ENCODE results near the gene HGF. TPM values are rescaled to one million over a fixed set of nuclear protein-coding genes. Genes with fewer than 3 reads are reported as not detected.

HGF gene
- total and polyA plus RNA-seq, 4 donors: 3.1 to 25.5 (median 12.3) TPM

DNA sequence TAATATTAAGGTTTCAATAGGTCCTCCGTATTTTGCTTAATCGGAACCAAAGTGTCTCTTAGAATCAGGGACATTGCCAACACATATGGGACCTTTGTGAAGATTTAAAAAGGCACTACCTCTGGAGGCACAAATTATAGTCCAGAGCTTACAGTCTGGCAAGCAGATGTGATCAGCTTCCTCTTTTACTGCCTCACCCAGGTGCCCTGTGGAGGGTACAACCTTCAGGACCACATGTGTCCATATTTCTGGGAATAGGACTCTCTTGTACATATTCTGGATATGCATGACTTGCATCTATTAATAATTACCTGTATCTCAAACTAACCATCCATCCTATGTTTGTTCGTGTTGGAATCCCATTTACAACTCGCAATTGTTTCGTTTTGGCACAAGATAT is 60.0 kb downstream of the HGF start:
- WGBS, 2 donors: 93 to 97% methylated on average over 5 of the region's 5 CpGs
- ATAC-seq (ENCODE audit: insufficient read depth, low FRiP score): no peak
- no peak for DNase-seq

GRCh38 chr7:81707966-81708365 is 61.9 kb downstream of the HGF start:
- H3K9ac ChIP-seq (ENCODE audit: insufficient read depth in 1 of 2, low read length in 2 of 2): no peak overlapping the region
- H3K27me3 ChIP-seq (ENCODE audit: control insufficient read depth in 3 of 3, insufficient read depth in 3 of 3, low read length in 2 of 3): no peaks in the 10 kb centered on the region
- H3K27ac ChIP-seq (ENCODE audit: low read depth in 1 of 2, low read length in 1 of 2): no peak overlapping the region
- DNase-seq: peak in 2 of 3 donors; percentile 51 to 63
- no peak overlapping the region for H3K4me3 ChIP-seq
- ATAC-seq (ENCODE audit: insufficient read depth, low FRiP score): no peak
- peaks cover 0 to 12% (median 4%) of the 10 kb centered on the region in 4 donors for H3K36me3 ChIP-seq (ENCODE audit: control insufficient read depth in 4 of 4, insufficient read depth in 4 of 4, low read length in 4 of 4)
- H3K9me3 ChIP-seq (ENCODE audit: control insufficient read depth in 4 of 4, insufficient read depth in 3 of 4, low read length in 3 of 4): no peaks in the 10 kb centered on the region
- peaks cover 0 to 44% (median 0%) of the 10 kb centered on the region in 5 donors for H3K4me1 ChIP-seq (ENCODE audit: control insufficient read depth in 5 of 5, insufficient read depth in 5 of 5, low read length in 5 of 5)
- no peak for TF ChIP-seq CTCF (IDR thresholded peaks at IDR 0.05; ENCODE audit: control extremely low read depth, extremely low read depth)

More for the DNA sequence above, 60.0 kb downstream of the HGF start:
- Histone ChIP-seq H3K4me3 (no peak overlapping the region), H3K27ac (ENCODE audit: low read depth in 1 of 2, low read length in 1 of 2) (no peak overlapping the region), H3K4me1 (ENCODE audit: control insufficient read depth in 5 of 5, insufficient read depth in 5 of 5, low read length in 5 of 5) (peaks cover 0 to 37% (median 0%) of the 10 kb centered on the region in 5 donors), H3K9ac (ENCODE audit: insufficient read depth in 1 of 2, low read length in 2 of 2) (no peak overlapping the region), H3K36me3 (ENCODE audit: control insufficient read depth in 4 of 4, insufficient read depth in 4 of 4, low read length in 4 of 4) (peaks cover 0 to 12% (median 4%) of the 10 kb centered on the region in 4 donors), H3K27me3 (ENCODE audit: control insufficient read depth in 3 of 3, insufficient read depth in 3 of 3, low read length in 2 of 3) (no peaks in the 10 kb centered on the region), H3K9me3 (ENCODE audit: control insufficient read depth in 4 of 4, insufficient read depth in 3 of 4, low read length in 3 of 4) (no peaks in the 10 kb centered on the region)
- TF ChIP-seq CTCF (IDR thresholded peaks at IDR 0.05; ENCODE audit: control extremely low read depth, extremely low read depth): no peak

DNA sequence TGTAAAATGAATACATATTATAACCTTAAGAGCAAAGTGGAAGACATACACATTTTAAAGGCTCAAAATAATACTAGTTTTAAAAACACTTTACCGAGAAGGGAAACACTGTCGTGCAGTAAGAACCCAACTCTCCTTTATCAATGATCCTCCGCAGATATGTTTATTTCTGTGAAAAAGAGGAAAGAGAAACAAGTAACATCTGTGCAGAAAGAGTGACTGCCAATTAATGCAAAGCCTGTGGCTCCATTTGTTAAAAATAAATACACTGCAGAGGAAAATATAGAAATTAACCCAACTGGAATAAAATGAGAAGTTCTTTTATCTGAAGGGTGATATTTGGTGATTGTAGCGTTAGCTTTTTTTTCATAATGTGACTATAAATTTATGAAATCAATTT is 62.7 kb downstream of the HGF start:
- TF ChIP-seq CTCF (IDR thresholded peaks at IDR 0.05; ENCODE audit: control extremely low read depth, extremely low read depth): no peak
- Histone ChIP-seq H3K36me3 (ENCODE audit: control insufficient read depth in 4 of 4, insufficient read depth in 4 of 4, low read length in 4 of 4) (peaks cover 0 to 12% (median 2%) of the 10 kb centered on the region in 4 donors), H3K9ac (ENCODE audit: insufficient read depth in 1 of 2, low read length in 2 of 2) (no peak overlapping the region), H3K27me3 (ENCODE audit: control insufficient read depth in 3 of 3, insufficient read depth in 3 of 3, low read length in 2 of 3) (no peaks in the 10 kb centered on the region), H3K4me1 (ENCODE audit: control insufficient read depth in 5 of 5, insufficient read depth in 5 of 5, low read length in 5 of 5) (peaks cover 0 to 44% (median 0%) of the 10 kb centered on the region in 5 donors), H3K4me3 (no peak overlapping the region), H3K9me3 (ENCODE audit: control insufficient read depth in 4 of 4, insufficient read depth in 3 of 4, low read length in 3 of 4) (no peaks in the 10 kb centered on the region), H3K27ac (ENCODE audit: low read depth in 1 of 2, low read length in 1 of 2) (no peak overlapping the region)
- DNase-seq (peak in 2 of 3 donors; percentile 82 to 84), ATAC-seq (ENCODE audit: insufficient read depth, low FRiP score) (no peak)
- 81 to 85% methylated on average over 4 of the region's 4 CpGs for WGBS, 2 donors

- Histone ChIP-seq H3K27me3 (ENCODE audit: control insufficient read depth in 3 of 3, insufficient read depth in 3 of 3, low read length in 2 of 3) (no peaks in the 10 kb centered on the region), H3K36me3 (ENCODE audit: control insufficient read depth in 4 of 4, insufficient read depth in 4 of 4, low read length in 4 of 4) (peaks cover 0 to 12% (median 2%) of the 10 kb centered on the region in 4 donors), H3K4me3 (no peak overlapping the region), H3K9ac (ENCODE audit: insufficient read depth in 1 of 2, low read length in 2 of 2) (no peak overlapping the region), H3K4me1 (ENCODE audit: control insufficient read depth in 5 of 5, insufficient read depth in 5 of 5, low read length in 5 of 5) (peaks cover 0 to 51% (median 0%) of the 10 kb centered on the region in 5 donors), H3K27ac (ENCODE audit: low read depth in 1 of 2, low read length in 1 of 2) (no peak overlapping the region), H3K9me3 (ENCODE audit: control insufficient read depth in 4 of 4, insufficient read depth in 3 of 4, low read length in 3 of 4) (no peaks in the 10 kb centered on the region)
- WGBS, 2 donors: 77 to 85% methylated on average over 2 of the region's 2 CpGs
- DNase-seq (no peak), ATAC-seq (ENCODE audit: insufficient read depth, low FRiP score) (no peak)
- no peak for TF ChIP-seq CTCF (IDR thresholded peaks at IDR 0.05; ENCODE audit: control extremely low read depth, extremely low read depth)
These were observed 64.6 kb downstream of the HGF start for GRCh38 chr7:81705206-81705605.

Data from lung (tissue), 12 donors.